Activated CD4-positive, alpha-beta T cell treated with anti-CD3 and anti-CD28 coated beads, Interleukin-2, amount 10 ng/mL, durations not matched to agents 24 days and 14 days (primary cell): ENCODE results near the gene PCGF1. TPM values are rescaled to one million over a fixed set of nuclear protein-coding genes. Genes with fewer than 3 reads are reported as not detected.
"Not testable (repeated sequence)": the region's sequence is repeated elsewhere in the genome, so short reads cannot be mapped to it uniquely, and the experiment has no call there.

Experiments
- DNase-seq: peaks from one replicate; pipeline ENCODE4 v3.0.0; 2022
- H3K27ac Mint-ChIP-seq: one replicate; pipeline ENCODE4 v1.8.0; 2022; ENCODE audit warnings: mild to moderate bottlenecking, mixed read lengths
- H3K27me3 Mint-ChIP-seq: one replicate; pipeline ENCODE4 v1.8.0; 2022; ENCODE audit warnings: mixed read lengths
- H3K36me3 Mint-ChIP-seq: one replicate; pipeline ENCODE4 v1.8.0; 2022; ENCODE audit warnings: low read depth, mild to moderate bottlenecking, mixed read lengths
- H3K4me1 Mint-ChIP-seq: one replicate; pipeline ENCODE4 v1.8.0; 2021; ENCODE audit warnings: mixed read lengths
- H3K4me3 Mint-ChIP-seq: one replicate; pipeline ENCODE4 v1.8.0; 2022; ENCODE audit warnings: mild to moderate bottlenecking, moderate library complexity, mixed read lengths
- H3K9me3 Mint-ChIP-seq: one replicate; pipeline ENCODE4 v1.8.0; 2021; ENCODE audit warnings: mixed read lengths
- intact Hi-C: fragments of 100-400 bp; cut with micrococcal nuclease; formaldehyde crosslinking; loops from one replicate; pipeline ENCODE4 v1.15.1; 2023
- total RNA-seq: library from RNA; stranded (reverse); gene quantifications from 2 replicates; pipeline ENCODE4 v1.2.3, GENCODE V29; 2022

Gene PCGF1
- total RNA-seq, 1 donor from 2014 or later, result 45.8 TPM

DNA sequence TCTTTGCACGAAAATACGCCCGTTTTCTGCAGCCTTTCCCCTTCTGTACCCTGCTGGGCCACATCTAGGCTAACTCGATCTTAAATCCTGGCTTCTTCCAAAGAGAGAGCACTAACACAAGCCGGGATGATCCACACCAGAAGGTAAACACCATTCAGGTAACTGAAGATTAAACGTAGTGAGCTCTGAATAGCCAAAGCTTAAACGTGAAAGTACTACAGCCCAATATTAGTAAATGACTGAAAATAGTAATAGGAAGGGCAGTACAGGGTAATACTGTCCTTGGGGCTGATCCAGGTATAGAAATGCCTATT is 34.6 kb downstream of the PCGF1 start:
- intact Hi-C loops, result loop anchor here (1.0 kb wide), 3 partner anchors 9 to 56 kb away; partner anchors contain the start of genes AUP1, CCDC142, HTRA2 and WBP1
- no peak for DNase-seq
- peaks cover 34% of the 10 kb centered on the region for H3K36me3 Mint-ChIP-seq
- peaks cover 22% of the 10 kb centered on the region for H3K4me1 Mint-ChIP-seq
- no peaks in the 10 kb centered on the region for H3K27me3 Mint-ChIP-seq
- H3K27ac Mint-ChIP-seq, result peak overlapping the region; percentile 98
- H3K4me3 Mint-ChIP-seq, result peak overlapping the region; percentile 99
- no peaks in the 10 kb centered on the region for H3K9me3 Mint-ChIP-seq

DNA sequence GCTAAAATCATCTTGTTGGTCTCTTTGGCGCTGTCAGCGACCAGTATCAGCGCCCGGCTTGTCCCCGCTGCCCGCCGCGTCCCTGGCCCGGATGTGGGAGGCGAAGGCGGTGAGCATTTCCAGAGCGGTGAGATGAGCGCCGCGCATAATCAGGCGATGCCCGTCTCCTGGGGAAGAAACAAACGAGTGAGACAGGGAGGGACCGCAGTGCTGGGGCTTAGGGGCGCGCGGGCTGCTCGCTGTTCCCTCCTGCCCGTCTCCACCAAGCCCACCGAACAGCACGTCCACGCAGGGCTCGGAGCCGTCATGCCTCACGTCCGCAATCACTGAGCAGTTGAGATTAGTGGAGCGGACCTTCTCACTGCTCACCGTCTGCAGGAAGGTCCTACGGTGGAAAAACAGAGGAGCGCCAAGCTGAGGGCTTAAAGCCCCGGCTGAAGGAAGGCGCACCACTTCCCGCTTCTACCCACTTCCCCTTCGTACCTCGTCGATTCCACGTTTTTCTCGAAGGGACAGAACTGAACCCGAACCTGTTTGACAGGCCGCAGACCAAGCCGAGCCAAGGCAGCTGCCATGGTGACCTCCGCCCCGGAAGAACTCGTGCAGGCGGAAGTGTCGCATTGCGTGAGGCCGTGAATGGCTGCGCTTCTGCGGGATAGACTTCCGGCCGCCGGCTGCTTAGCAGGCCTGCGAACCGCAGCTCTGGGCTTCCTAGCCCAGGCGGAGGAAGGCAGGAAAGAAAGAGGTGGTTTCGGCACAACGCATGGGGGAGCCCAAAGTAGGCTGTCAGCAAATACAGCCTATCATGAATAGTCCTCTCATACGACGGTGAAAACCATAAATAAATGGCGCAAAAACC is 35.2 kb downstream of the PCGF1 start, which contains the start of gene MRPL53:
Gene MRPL53, minus strand, starts transcription at position 595 of the 859 bp plus-strand sequence. Its CDS starts 20 bp downstream, at position 575.
- intact Hi-C loops, result loop anchor here (1.0 kb wide), 3 partner anchors 10 to 57 kb away; partner anchors contain the start of genes AUP1, CCDC142, HTRA2 and WBP1
- Mint-ChIP-seq H3K27me3 (no peaks in the 10 kb centered on the region), H3K4me3 (peak within 1 kb of the TSS; percentile 99), H3K9me3 (no peaks in the 10 kb centered on the region), H3K4me1 (peaks cover 22% of the 10 kb centered on the region), H3K27ac (peak within 1 kb of the TSS; percentile 98), H3K36me3 (peaks cover 30% of the 10 kb centered on the region)
- DNase-seq, result peak; percentile 99

DNA sequence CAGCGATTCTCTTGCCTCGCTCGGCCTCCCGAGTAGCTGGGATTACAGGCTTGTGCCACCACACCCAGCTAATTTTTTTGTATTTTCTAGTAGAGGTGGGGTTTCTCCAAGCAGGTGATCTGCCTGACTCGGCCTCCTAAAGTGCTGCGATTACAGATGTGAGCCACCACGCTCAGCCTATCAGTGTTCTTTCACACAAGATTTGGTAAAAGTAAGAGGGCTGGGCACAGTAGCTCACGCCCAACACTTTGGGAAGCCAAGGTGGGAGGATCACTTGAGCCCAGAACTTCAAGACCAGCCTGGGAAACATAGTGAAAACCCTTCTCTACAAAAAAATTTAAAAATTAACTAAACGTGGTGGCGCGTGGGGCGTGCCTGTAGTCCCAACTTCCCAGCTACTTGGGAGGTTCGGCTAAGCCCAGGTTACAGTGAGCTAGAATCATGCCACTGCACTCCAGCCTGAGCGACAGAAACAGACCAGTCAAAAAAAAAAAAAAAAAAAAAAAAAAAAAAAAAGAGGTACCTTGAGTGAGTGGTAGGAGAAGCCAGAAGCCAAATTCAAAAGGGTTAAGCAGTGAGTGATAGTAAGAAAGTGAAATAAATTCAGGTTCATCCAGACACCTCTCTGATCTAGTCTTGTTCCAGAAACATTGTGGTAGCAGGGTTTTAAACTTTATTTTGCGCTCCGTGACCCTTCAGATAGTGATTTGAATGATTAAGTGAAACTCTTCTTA is 36.0 kb downstream of the PCGF1 start:
- Mint-ChIP-seq H3K27me3 (no peaks in the 10 kb centered on the region), H3K4me1 (peaks cover 22% of the 10 kb centered on the region), H3K27ac (peak overlapping the region; percentile 98), H3K4me3 (peak overlapping the region; percentile 99), H3K36me3 (peaks cover 26% of the 10 kb centered on the region), H3K9me3 (no peaks in the 10 kb centered on the region)
- DNase-seq, result no peak
- intact Hi-C loops, result loop anchor here (1.0 kb wide), 3 partner anchors 11 to 58 kb away; partner anchors contain the start of genes AUP1, CCDC142, HTRA2 and WBP1

- peaks cover 25% of the 10 kb centered on the region for H3K4me1 Mint-ChIP-seq
- intact Hi-C loops, H3K9me3 Mint-ChIP-seq, DNase-seq, H3K27me3 Mint-ChIP-seq: not testable (repeated sequence)
- H3K27ac Mint-ChIP-seq, result peak overlapping the region; percentile 69
- peaks cover 28% of the 10 kb centered on the region for H3K36me3 Mint-ChIP-seq
- H3K4me3 Mint-ChIP-seq, result peak overlapping the region; percentile 74
Observed at GRCh38 chr2:74470742-74471141, 36.8 kb downstream of the PCGF1 start.

DNA sequence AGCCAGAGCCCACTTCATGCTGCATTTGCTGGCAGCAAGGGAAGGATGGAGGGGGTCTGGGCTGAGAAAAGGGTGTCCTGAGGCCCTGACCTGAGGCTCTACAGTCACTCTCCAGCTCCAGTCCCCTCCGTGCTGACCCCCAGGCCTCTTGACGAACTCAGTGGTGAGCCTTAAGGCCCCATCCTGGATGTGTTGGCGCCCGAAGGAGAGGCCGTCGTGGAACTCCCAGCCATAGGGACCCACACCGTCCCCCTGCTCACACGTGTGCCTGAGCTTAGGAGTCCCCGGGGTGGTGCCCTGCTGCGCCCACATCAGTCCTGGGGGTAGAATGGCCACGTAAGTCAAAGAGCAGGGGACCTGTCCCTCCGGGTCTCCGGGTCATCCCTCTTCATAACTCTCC is 43.1 kb downstream of the PCGF1 start:
- Mint-ChIP-seq H3K4me3 (peak overlapping the region; percentile 98), H3K36me3 (peaks cover 25% of the 10 kb centered on the region), H3K4me1 (peaks cover 18% of the 10 kb centered on the region), H3K9me3 (no peaks in the 10 kb centered on the region), H3K27me3 (no peaks in the 10 kb centered on the region), H3K27ac (peak overlapping the region; percentile 81)
- intact Hi-C loops, result no loop called here
- peak; percentile 64 for DNase-seq

- intact Hi-C loops, result no loop called here
- Mint-ChIP-seq H3K9me3 (no peaks in the 10 kb centered on the region), H3K36me3 (peaks cover 27% of the 10 kb centered on the region), H3K27me3 (no peaks in the 10 kb centered on the region), H3K4me1 (peaks cover 27% of the 10 kb centered on the region), H3K4me3 (peak overlapping the region; percentile 52), H3K27ac (no peak overlapping the region)
- DNase-seq, result no peak
Observed at GRCh38 chr2:74462786-74463105, 44.7 kb downstream of the PCGF1 start.

DNA sequence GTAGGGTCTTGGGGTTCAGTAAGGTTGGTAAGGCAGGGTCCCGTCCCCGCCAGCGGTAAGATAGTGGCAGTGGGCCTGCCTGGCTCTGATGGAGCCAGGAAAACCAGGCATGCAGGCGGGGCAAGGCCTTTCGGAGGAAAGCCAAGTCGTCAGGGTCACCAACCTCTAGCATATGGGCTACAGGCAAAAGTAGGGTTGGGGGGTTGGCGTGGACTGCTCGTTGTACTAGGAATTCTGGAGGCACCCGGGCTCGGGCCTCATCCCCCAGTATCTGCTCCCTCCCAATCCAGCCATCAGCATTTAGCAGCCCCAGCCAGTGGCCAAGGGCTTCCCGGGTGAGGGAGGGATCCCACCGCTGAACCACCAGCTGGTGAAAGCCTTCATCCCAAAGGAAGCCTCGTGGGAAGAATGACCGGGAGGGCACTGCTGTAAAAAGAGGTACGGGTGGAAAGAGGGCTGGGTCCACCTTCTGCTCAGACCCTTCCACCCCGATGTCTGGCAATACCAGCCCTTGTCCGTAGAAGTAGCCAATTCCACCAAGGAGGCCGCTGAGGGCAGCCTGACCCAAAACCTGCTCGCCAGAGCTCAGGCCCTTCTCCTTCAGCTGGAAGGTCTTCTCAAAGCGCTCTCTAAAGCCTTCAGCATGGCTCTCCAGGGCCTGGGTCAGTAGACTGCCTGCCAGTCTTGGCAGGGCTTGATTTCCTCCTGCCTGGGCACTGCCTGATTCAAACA is 45.3 kb downstream of the PCGF1 start:
- H3K4me3 Mint-ChIP-seq, result no peak overlapping the region
- H3K36me3 Mint-ChIP-seq, result peaks cover 30% of the 10 kb centered on the region
- peaks cover 30% of the 10 kb centered on the region for H3K4me1 Mint-ChIP-seq
- H3K27ac Mint-ChIP-seq, result no peak overlapping the region
- intact Hi-C loops, result no loop called here
- no peaks in the 10 kb centered on the region for H3K27me3 Mint-ChIP-seq
- no peaks in the 10 kb centered on the region for H3K9me3 Mint-ChIP-seq
- no peak for DNase-seq

GRCh38 chr2:74461187-74462053 is 46.1 kb downstream of the PCGF1 start:
- no peak overlapping the region for H3K4me3 Mint-ChIP-seq
- intact Hi-C loops, result no loop called here
- H3K36me3 Mint-ChIP-seq, result peaks cover 38% of the 10 kb centered on the region
- no peak overlapping the region for H3K27ac Mint-ChIP-seq
- peak; percentile 72 for DNase-seq
- no peaks in the 10 kb centered on the region for H3K27me3 Mint-ChIP-seq
- H3K4me1 Mint-ChIP-seq, result peaks cover 38% of the 10 kb centered on the region
- H3K9me3 Mint-ChIP-seq, result no peaks in the 10 kb centered on the region

DNA sequence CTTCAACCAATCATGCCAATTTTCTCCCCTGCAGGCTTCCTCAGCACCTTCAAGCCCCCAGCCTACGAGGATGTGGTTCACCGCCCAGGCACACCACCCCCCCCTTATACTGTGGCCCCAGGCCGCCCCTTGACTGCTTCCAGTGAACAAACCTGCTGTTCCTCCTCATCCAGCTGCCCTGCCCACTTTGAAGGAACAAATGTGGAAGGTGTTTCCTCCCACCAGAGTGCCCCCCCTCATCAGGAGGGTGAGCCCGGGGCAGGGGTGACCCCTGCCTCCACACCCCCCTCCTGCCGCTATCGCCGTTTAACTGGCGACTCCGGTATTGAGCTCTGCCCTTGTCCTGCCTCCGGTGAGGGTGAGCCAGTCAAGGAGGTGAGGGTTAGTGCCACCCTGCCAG is 47.3 kb downstream of the PCGF1 start:
- Mint-ChIP-seq H3K36me3 (peaks cover 47% of the 10 kb centered on the region), H3K4me3 (peak overlapping the region; percentile 100), H3K4me1 (peaks cover 48% of the 10 kb centered on the region)
- H3K9me3 Mint-ChIP-seq, H3K27ac Mint-ChIP-seq, DNase-seq, H3K27me3 Mint-ChIP-seq, intact Hi-C loops: not testable (repeated sequence)

GRCh38 chr2:74459503-74460118 is 47.9 kb downstream of the PCGF1 start:
- peaks cover 52% of the 10 kb centered on the region for H3K36me3 Mint-ChIP-seq
- intact Hi-C loops, result loop anchor here (5.0 kb wide), 2 partner anchors 1072 to 1227 kb away; partner anchors contain the start of genes ALMS1, CCT7 and PRADC1

GRCh38 chr2:74458938-74459363 is 48.5 kb downstream of the PCGF1 start:
- intact Hi-C loops, result loop anchor here (1.0 to 5.0 kb wide), 3 partner anchors 13 to 1227 kb away; partner anchors contain the start of genes ALMS1, CCT7, MRPL53 and PRADC1

More at GRCh38 chr2:74459503-74460118, 47.9 kb downstream of the PCGF1 start:
- Mint-ChIP-seq H3K4me1 (peaks cover 53% of the 10 kb centered on the region), H3K4me3 (peak overlapping the region; percentile 100), H3K27ac (peak overlapping the region; percentile 72)
- not testable (repeated sequence) for H3K9me3 Mint-ChIP-seq, H3K27me3 Mint-ChIP-seq, DNase-seq

More at GRCh38 chr2:74458938-74459363, 48.5 kb downstream of the PCGF1 start:
- H3K4me1 Mint-ChIP-seq, result peaks cover 54% of the 10 kb centered on the region
- H3K27ac Mint-ChIP-seq, result peak overlapping the region; percentile 100
- H3K27me3 Mint-ChIP-seq, result no peaks in the 10 kb centered on the region
- H3K4me3 Mint-ChIP-seq, result peak overlapping the region; percentile 100
- peak; percentile 77 for DNase-seq
- H3K9me3 Mint-ChIP-seq, result no peaks in the 10 kb centered on the region
- peaks cover 50% of the 10 kb centered on the region for H3K36me3 Mint-ChIP-seq
